ENCODE measurements around the gene C4orf46.
"Not testable (repeated sequence)": the region's sequence is repeated elsewhere in the genome, so short reads cannot be mapped to it uniquely, and the experiment has no call there.

Gene C4orf46

GRCh38 chr4:158671665-158671914 is at the start of gene C4orf46:
TSS of gene C4orf46 (minus strand) at chr4:158671887. CDS start at chr4:158671801, 86 bp downstream.
- no peak for TF ChIP-seq POLR2A (IDR thresholded peaks at IDR 0.05; ENCODE audit: low read length)
- no peak for TF ChIP-seq GATA1 (IDR thresholded peaks at IDR 0.05; ENCODE audit: low read depth, low read length)
- no peak for DNase-seq

DNA sequence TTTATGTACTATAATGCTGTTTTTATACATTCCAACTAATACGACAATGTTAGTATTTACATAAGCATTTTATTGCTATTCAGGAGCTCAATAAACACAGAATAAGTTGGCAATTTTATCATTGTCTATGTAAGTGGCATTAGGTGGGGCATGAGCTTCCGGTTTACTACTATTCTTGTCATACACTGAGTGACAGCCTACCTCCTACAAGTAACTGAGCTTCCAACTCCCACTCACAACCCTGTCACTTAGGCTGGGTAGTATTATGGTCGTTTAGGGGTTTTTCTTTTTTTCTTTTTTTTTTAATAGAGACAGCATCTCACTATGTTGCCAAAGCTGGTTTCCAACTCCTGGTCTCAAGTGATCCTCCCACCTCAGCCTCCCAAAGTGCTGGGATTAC is 44.1 kb upstream of the C4orf46 start:
- TF ChIP-seq POLR2A (IDR thresholded peaks at IDR 0.05; ENCODE audit: low read length) (no peak), GATA1 (IDR thresholded peaks at IDR 0.05; ENCODE audit: low read depth, low read length) (no peak)
- no peak for DNase-seq

DNA sequence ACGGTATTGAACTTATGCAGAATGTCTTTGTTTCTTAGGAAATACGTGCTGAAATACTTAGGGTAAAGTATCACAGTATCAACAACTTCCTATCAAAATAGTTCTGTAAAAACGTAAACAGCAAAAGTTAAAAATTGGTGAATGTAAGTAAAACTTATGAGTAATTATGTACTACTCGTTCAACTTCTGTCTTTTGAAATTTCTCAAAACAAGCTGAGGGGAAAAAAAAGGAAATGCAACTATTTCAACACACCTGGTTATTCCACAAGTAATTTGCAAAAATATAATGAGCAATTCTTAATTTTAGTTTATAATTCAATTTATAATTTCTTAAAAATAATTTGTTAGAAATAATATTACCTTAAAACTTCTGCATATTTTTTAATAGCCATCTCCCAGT is 43.2 kb upstream of the C4orf46 start:
- no peak for DNase-seq
- TF ChIP-seq GATA1 (IDR thresholded peaks at IDR 0.05; ENCODE audit: low read depth, low read length) (no peak), POLR2A (IDR thresholded peaks at IDR 0.05; ENCODE audit: low read length) (no peak)

DNA sequence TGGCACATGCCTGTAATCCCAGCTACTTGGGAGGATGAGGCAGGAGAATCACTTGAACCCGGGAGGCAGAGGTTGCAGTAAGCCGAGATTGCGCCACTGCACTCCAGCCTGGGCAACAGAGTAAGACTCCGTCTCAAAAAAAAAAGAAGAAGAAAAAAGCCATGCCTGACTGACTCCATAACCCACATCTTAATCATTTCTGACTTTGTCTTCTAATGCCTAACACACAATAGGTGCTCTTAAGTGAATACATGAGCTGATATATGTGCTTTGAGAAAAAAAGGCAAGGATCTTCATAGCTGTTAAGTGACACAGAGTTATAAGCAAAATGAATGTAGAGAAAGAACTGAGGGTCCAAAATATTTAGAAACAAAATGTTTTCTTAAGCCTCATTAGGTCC is 40.9 kb upstream of the C4orf46 start:
- DNase-seq, result not testable (repeated sequence)

- TF ChIP-seq POLR2A (IDR thresholded peaks at IDR 0.05; ENCODE audit: low read length) (no peak), GATA1 (IDR thresholded peaks at IDR 0.05; ENCODE audit: low read depth, low read length) (no peak)
- DNase-seq, result peak; percentile 17 to 47
These were observed 39.1 kb upstream of the C4orf46 start for GRCh38 chr4:158710814-158711213.

GRCh38 chr4:158704274-158704673 is 32.6 kb upstream of the C4orf46 start:
- TF ChIP-seq GATA1 (IDR thresholded peaks at IDR 0.05; ENCODE audit: low read depth, low read length), result no peak
- no peak for TF ChIP-seq POLR2A (IDR thresholded peaks at IDR 0.05; ENCODE audit: low read length)

GRCh38 chr4:158688813-158689212 is 17.1 kb upstream of the C4orf46 start:
- no peak for DNase-seq
- TF ChIP-seq POLR2A (IDR thresholded peaks at IDR 0.05; ENCODE audit: low read length), result no peak
- no peak for TF ChIP-seq GATA1 (IDR thresholded peaks at IDR 0.05; ENCODE audit: low read depth, low read length)

More at GRCh38 chr4:158704274-158704673, 32.6 kb upstream of the C4orf46 start:
- DNase-seq, result no peak

- no peak for DNase-seq
- TF ChIP-seq POLR2A (IDR thresholded peaks at IDR 0.05; ENCODE audit: low read length), result no peak
- TF ChIP-seq GATA1 (IDR thresholded peaks at IDR 0.05; ENCODE audit: low read depth, low read length), result no peak
These were observed 10.4 kb upstream of the C4orf46 start for GRCh38 chr4:158682066-158682465.

GRCh38 chr4:158681629-158682028 is 9.9 kb upstream of the C4orf46 start:
- no peak for DNase-seq
- TF ChIP-seq GATA1 (IDR thresholded peaks at IDR 0.05; ENCODE audit: low read depth, low read length) (no peak), POLR2A (IDR thresholded peaks at IDR 0.05; ENCODE audit: low read length) (no peak)

DNA sequence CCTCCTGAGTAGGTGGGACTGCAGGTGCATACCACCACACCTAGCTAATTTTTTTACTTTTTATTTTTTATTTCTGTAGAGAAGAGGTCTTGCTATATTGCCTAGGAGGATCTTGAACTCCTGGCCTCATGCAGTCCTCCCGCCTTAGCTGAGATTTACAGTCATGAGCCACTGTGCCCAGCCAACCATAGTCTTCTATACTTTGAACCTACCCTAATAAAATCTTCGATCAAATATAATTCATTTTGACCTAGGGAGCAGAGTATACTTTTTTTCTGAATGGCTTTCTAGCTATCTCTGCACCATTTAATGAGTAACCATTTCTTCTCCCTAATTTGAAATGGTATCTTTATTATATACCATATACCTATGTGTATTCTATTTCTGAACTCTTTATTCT is 7.1 kb upstream of the C4orf46 start:
- DNase-seq, result no peak

GRCh38 chr4:158676076-158676475 is 4.4 kb upstream of the C4orf46 start:
- no peak for DNase-seq
- TF ChIP-seq POLR2A (IDR thresholded peaks at IDR 0.05; ENCODE audit: low read length) (no peak), GATA1 (IDR thresholded peaks at IDR 0.05; ENCODE audit: low read depth, low read length) (no peak)

More for the DNA sequence above, 7.1 kb upstream of the C4orf46 start:
- no peak for TF ChIP-seq POLR2A (IDR thresholded peaks at IDR 0.05; ENCODE audit: low read length)
- no peak for TF ChIP-seq GATA1 (IDR thresholded peaks at IDR 0.05; ENCODE audit: low read depth, low read length)

DNA sequence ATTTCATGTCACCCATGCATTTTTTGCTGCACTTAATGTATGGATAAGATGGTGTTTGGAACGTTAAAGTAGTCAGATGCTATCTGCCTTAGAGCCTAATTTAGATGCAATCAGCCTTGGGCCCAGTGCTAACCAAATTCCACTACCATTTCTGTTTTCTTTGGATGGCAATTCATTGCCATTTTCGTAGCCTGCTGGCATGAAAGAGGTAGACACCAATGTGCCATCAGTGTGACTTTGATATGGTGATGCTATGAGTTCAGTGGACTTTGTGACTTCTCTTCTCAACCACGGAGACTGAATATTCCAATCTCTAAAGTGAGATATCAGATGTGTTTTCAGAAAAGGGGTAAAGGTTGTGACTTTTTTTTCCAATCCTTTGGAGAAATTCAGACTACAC is 1.9 kb upstream of the C4orf46 start:
- TF ChIP-seq POLR2A (IDR thresholded peaks at IDR 0.05; ENCODE audit: low read length) (no peak), GATA1 (IDR thresholded peaks at IDR 0.05; ENCODE audit: low read depth, low read length) (no peak)
- peak in 1 of 2 experiments; percentile 5 for DNase-seq

DNA sequence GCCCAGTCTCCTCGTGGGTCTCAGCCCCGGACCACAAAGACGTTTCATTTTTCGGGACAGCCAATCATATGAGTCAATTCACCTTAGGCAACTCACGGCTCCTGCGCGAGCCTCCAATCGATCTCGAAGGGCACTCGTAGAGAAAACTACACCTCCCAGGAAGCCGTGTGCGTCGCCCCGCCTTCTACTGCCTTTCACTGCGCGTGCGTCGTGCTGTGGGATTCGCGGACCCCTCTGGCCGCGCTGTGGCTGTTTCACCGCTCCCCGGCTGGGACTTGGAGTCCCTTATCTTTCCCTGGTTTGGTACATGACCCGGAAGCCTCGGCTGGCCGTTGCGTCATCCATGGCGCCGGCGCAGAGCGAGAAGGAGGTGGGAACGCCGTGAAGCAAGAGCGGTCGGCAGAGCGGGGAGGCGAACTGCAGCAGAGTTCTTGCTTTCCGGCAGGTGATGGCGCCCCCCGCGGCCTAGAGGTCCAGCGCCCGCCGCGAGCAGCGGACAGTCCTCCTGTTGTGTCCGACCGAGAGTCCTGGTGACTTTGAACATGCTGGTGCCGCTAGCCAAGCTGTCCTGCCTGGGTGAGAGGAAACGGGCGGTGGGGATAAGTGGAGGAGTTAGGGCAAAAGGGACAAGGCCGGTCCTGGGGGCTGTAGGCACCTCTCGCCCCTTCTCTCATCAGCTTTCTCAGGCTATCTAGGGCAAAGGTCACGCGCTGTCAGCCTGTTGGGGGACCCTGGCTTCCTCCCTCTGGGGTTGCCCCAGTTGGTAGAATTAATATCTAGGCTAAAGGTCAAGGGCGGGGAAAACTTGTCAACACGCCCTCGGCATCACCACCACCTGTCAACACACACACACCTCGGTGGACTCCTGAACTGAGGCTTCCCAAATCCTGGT is 474 bp upstream of the C4orf46 start, which contains the start of gene ETFDH:
TSS of gene ETFDH (plus strand) at position 382 of the 892 bp plus-strand sequence. CDS start at position 543, 161 bp downstream.
- TF ChIP-seq GATA1 (IDR thresholded peaks at IDR 0.05; ENCODE audit: low read depth, low read length), result peak; percentile 75
- peak; percentile 83 for TF ChIP-seq POLR2A (IDR thresholded peaks at IDR 0.05; ENCODE audit: low read length)
- DNase-seq, result peak; percentile 100

- TF ChIP-seq GATA1 (IDR thresholded peaks at IDR 0.05; ENCODE audit: low read depth, low read length), result no peak
- TF ChIP-seq POLR2A (IDR thresholded peaks at IDR 0.05; ENCODE audit: low read length), result no peak
- DNase-seq, result peak; percentile 77 to 89
These were observed 567 bp downstream of the C4orf46 start for GRCh38 chr4:158670975-158671664.

GRCh38 chr4:158669310-158669709 is 2.4 kb downstream of the C4orf46 start:
- no peak for DNase-seq
- TF ChIP-seq POLR2A (IDR thresholded peaks at IDR 0.05; ENCODE audit: low read length), result no peak
- TF ChIP-seq GATA1 (IDR thresholded peaks at IDR 0.05; ENCODE audit: low read depth, low read length), result no peak
